ACC112 (cell line): Measurements from ENCODE around the gene CCL15.

Experiments
- H2AFZ ChIP-seq: fragments of 200-600 bp; sonication (generic); one replicate; pipeline ENCODE4 v1.6.0; 2017; ENCODE audit warnings: antibody characterized with exemption, low read length; ENCODE audit not compliant: unreplicated experiment
- H3K27ac ChIP-seq: fragments of 200-600 bp; sonication (generic); 2 replicates; pipeline ENCODE4 v1.5.1; 2014; ENCODE audit warnings: low read depth, mild to moderate bottlenecking, antibody characterized with exemption, low read length, moderate library complexity
- H3K27me3 ChIP-seq: fragments of 200-600 bp; sonication (generic); 2 replicates; pipeline ENCODE4 v1.6.1; 2014; ENCODE audit warnings: mild to moderate bottlenecking, antibody characterized with exemption, low read length, moderate library complexity, mixed read lengths; ENCODE audit not compliant: insufficient read depth
- H3K36me3 ChIP-seq: fragments of 200-600 bp; sonication (generic); 2 replicates; pipeline ENCODE4 v1.6.1; 2016; ENCODE audit warnings: mild to moderate bottlenecking, antibody characterized with exemption, low read length, moderate library complexity, mixed read lengths; ENCODE audit not compliant: insufficient read depth
- H3K4me1 ChIP-seq: fragments of 200-600 bp; sonication (generic); one replicate; pipeline ENCODE4 v1.6.1; 2016; ENCODE audit warnings: low read length, mixed read lengths; ENCODE audit not compliant: insufficient read depth, unreplicated experiment, control insufficient read depth
- H3K4me3 ChIP-seq: fragments of 200-600 bp; sonication (generic); 2 replicates; pipeline ENCODE4 v1.5.1; 2014; ENCODE audit warnings: mild to moderate bottlenecking, low read depth, low read length
- H3K79me2 ChIP-seq: fragments of 200-600 bp; sonication (generic); one replicate; pipeline ENCODE4 v1.6.0; 2016; ENCODE audit warnings: low read length; ENCODE audit not compliant: control insufficient read depth, unreplicated experiment, insufficient read depth

Gene CCL15

GRCh38 chr17:35973333-35974260 is 27.8 kb downstream of the CCL15 start:
- no peak overlapping the region for H3K4me3 ChIP-seq
- no peaks in the 10 kb centered on the region for H3K79me2 ChIP-seq
- peaks cover 13% of the 10 kb centered on the region for H3K4me1 ChIP-seq
- peak overlapping the region; percentile 11 for H3K27ac ChIP-seq
- peak overlapping the region; percentile 90 for H2AFZ ChIP-seq
- no peaks in the 10 kb centered on the region for H3K36me3 ChIP-seq
- no peaks in the 10 kb centered on the region for H3K27me3 ChIP-seq

GRCh38 chr17:35972945-35973332 is 28.4 kb downstream of the CCL15 start:
- H3K27ac ChIP-seq, result peak overlapping the region; percentile 11

GRCh38 chr17:35972535-35972934 is 28.8 kb downstream of the CCL15 start:
- Histone ChIP-seq H3K36me3 (no peaks in the 10 kb centered on the region), H2AFZ (no peak overlapping the region), H3K4me1 (peaks cover 13% of the 10 kb centered on the region), H3K27ac (no peak overlapping the region), H3K4me3 (no peak overlapping the region), H3K79me2 (no peaks in the 10 kb centered on the region), H3K27me3 (no peaks in the 10 kb centered on the region)

More at GRCh38 chr17:35972945-35973332, 28.4 kb downstream of the CCL15 start:
- no peaks in the 10 kb centered on the region for H3K27me3 ChIP-seq
- peak overlapping the region; percentile 90 for H2AFZ ChIP-seq
- H3K4me3 ChIP-seq, result no peak overlapping the region
- H3K4me1 ChIP-seq, result peaks cover 13% of the 10 kb centered on the region
- H3K36me3 ChIP-seq, result no peaks in the 10 kb centered on the region
- no peaks in the 10 kb centered on the region for H3K79me2 ChIP-seq

- peaks cover 13% of the 10 kb centered on the region for H3K4me1 ChIP-seq
- H3K36me3 ChIP-seq, result no peaks in the 10 kb centered on the region
- no peak overlapping the region for H2AFZ ChIP-seq
- no peaks in the 10 kb centered on the region for H3K27me3 ChIP-seq
- no peaks in the 10 kb centered on the region for H3K79me2 ChIP-seq
- H3K4me3 ChIP-seq, result no peak overlapping the region
- no peak overlapping the region for H3K27ac ChIP-seq
These were observed 29.3 kb downstream of the CCL15 start for GRCh38 chr17:35972066-35972465.

- Histone ChIP-seq H2AFZ (no peak overlapping the region), H3K27me3 (no peaks in the 10 kb centered on the region)
These were observed 31.6 kb downstream of the CCL15 start for GRCh38 chr17:35969558-35970380.

GRCh38 chr17:35968520-35969054 is 32.8 kb downstream of the CCL15 start:
- Histone ChIP-seq H3K27me3 (peaks cover 8% of the 10 kb centered on the region), H3K4me1 (peaks cover 8% of the 10 kb centered on the region), H3K27ac (no peak overlapping the region), H3K4me3 (no peak overlapping the region), H2AFZ (no peak overlapping the region), H3K36me3 (no peaks in the 10 kb centered on the region), H3K79me2 (no peaks in the 10 kb centered on the region)

More at GRCh38 chr17:35969558-35970380, 31.6 kb downstream of the CCL15 start:
- Histone ChIP-seq H3K27ac (no peak overlapping the region), H3K36me3 (no peaks in the 10 kb centered on the region), H3K4me1 (peaks cover 13% of the 10 kb centered on the region), H3K79me2 (no peaks in the 10 kb centered on the region), H3K4me3 (no peak overlapping the region)

GRCh38 chr17:35965272-35965671 is 36.1 kb downstream of the CCL15 start:
- peaks cover 25% of the 10 kb centered on the region for H3K27me3 ChIP-seq
- H2AFZ ChIP-seq, result no peak overlapping the region
- H3K4me3 ChIP-seq, result no peak overlapping the region
- no peaks in the 10 kb centered on the region for H3K36me3 ChIP-seq
- no peak overlapping the region for H3K27ac ChIP-seq
- no peaks in the 10 kb centered on the region for H3K79me2 ChIP-seq
- no peaks in the 10 kb centered on the region for H3K4me1 ChIP-seq

- H3K79me2 ChIP-seq, result no peaks in the 10 kb centered on the region
- H3K27ac ChIP-seq, result no peak overlapping the region
- peaks cover 41% of the 10 kb centered on the region for H3K27me3 ChIP-seq
- no peak overlapping the region for H2AFZ ChIP-seq
- no peaks in the 10 kb centered on the region for H3K4me1 ChIP-seq
- H3K4me3 ChIP-seq, result no peak overlapping the region
- H3K36me3 ChIP-seq, result no peaks in the 10 kb centered on the region
These were observed 37.7 kb downstream of the CCL15 start for GRCh38 chr17:35963663-35964062.

GRCh38 chr17:35953720-35954119 is 47.6 kb downstream of the CCL15 start:
- Histone ChIP-seq H3K36me3 (no peaks in the 10 kb centered on the region), H3K4me1 (no peaks in the 10 kb centered on the region), H3K4me3 (no peak overlapping the region), H3K79me2 (no peaks in the 10 kb centered on the region), H3K27ac (no peak overlapping the region), H2AFZ (no peak overlapping the region), H3K27me3 (peaks cover 37% of the 10 kb centered on the region)

- Histone ChIP-seq H3K79me2 (no peaks in the 10 kb centered on the region), H3K36me3 (no peaks in the 10 kb centered on the region), H3K4me1 (no peaks in the 10 kb centered on the region)
These were observed 52.0 kb downstream of the CCL15 start for GRCh38 chr17:35949401-35949800.

More at GRCh38 chr17:35949401-35949800, 52.0 kb downstream of the CCL15 start:
- Histone ChIP-seq H3K27me3 (peaks cover 11% of the 10 kb centered on the region; the same call in 1 of the 2 replicates), H3K27ac (no peak overlapping the region), H2AFZ (no peak overlapping the region), H3K4me3 (no peak overlapping the region)
